GM18873 (cell line): ENCODE results near the gene MAP4K4.

Source experiments
- ATAC-seq: cut with Tn5 transposase; IDR thresholded peaks from one replicate; pipeline ENCODE4 v1.9.1; 2021; ENCODE audit warnings: mild to moderate bottlenecking, moderate library complexity, moderate number of reproducible peaks; ENCODE audit not compliant: unreplicated experiment, low FRiP score

Gene MAP4K4

GRCh38 chr2:101692041-101692440 lies 5.5 kb upstream of the MAP4K4 start:
- no peak for ATAC-seq

GRCh38 chr2:101692766-101693165 lies 4.7 kb upstream of the MAP4K4 start:
- no peak for ATAC-seq

GRCh38 chr2:101693991-101694588 lies 3.4 kb upstream of the MAP4K4 start:
- no peak for ATAC-seq

DNA sequence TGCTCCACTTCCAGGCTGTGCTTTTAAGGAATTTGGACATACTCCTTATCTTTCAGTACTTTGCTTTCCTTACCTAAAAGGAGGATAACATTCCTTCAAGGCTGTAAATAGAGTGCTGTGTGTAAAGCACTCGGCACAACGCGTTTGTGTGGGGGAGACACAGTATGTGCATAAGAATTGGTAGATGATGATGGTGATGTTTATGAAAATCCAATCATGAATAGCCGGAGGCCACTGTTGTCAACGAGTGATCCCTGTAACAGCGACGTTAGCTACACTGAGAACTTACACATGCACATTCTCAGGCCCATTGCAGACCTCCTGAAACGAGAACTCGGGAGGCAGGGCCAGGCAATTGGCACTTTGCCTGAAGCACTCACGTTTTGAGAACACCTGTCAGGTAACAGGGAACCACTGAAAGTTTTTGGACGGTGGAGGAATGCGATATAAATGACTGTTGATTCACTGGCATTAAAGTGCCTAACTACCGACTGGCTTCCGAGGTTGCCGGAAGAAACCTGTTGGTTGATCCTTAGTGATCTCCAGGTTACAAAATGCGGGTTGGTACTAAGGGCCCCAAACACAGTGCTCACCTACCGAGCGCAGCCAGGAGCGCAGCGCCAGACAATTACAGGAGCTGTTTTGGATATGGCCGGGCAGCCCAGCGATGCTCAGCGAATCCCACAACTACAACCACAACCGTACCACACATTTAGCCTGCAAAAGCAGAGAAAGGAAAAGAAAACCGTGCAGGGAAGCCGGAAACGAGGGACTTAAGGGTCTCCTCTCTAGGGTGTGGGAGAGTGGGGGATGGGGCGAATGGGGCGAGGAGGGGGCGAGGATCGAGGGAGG lies 1.0 kb upstream of the MAP4K4 start:
- ATAC-seq: no peak

DNA sequence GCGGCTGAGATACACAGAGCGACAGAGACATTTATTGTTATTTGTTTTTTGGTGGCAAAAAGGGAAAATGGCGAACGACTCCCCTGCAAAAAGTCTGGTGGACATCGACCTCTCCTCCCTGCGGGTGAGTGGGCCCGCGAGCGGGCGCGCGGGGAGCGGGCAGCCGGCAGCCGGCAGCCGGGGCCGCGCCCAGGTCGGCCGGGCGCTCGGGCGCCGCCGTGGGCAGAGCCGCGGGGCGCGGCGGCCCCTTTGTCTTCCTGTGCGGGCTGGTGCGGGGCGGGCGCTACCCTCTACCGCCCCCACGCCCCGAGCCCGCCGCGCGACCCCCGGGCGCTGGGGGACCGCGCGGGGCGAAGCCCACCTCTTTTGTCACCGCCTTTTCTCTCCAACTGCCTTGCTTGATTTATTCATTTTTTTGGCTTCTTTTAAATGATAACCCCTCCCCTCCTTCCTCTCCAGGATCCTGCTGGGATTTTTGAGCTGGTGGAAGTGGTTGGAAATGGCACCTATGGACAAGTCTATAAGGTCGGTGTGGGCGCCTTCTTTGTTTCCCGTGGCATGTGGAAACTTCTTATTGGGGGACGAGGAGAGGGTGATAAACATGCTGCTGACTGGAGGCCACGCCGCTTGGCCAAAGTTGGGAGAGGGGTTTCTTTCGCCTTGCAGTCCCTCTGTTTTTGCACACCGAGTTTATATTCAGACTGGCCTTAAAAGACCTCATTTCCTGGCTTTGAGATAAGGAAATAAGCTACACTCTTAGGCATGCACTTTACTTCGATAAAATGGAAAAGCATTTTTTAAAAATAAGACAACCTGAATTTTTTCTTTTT lies 722 bp downstream of the MAP4K4 start:
- no peak for ATAC-seq

DNA sequence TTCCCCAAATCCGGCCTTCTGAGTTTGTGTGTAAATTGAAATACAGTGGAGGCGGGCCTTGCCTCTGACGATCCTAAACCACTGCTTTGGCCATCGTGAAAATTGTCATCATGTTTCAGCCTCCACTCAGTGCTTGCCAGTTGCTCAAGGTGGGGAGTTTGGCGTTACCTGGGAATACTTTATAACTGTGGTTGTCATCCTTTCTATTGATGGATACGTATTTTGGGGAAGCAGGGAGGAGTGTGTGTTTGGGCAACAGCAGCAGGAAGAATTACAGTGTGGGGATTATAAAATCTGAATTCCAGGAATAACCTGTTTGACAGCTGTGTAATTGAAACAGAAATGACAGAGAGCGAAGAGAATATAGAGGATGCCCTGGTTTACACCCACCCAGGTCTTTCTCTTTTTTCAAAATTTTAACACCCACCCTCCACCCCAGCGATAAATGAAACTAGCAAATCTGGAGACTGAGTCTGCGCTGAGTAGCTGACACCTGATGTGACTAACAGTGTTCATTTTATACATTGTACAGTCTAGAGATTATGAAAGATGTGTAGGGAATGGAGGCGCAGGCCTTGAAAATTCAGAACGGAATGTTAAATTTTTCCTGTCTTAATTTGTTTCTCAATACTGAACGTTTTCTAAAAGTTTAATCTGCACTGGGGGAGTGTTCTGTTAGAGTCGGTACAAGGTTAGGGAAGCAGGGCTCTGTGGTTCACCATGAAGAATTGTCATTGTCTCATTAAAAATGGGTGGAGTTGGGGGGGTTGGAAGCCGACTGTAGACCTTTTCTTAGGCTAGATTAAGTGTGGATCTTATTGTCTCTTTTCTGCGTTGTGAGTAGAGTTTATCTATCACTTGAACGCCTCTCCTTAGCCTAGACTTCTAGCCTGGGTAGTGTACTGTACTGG lies 1.6 kb downstream of the MAP4K4 start:
- no peak for ATAC-seq

GRCh38 chr2:101699755-101700461 lies 2.4 kb downstream of the MAP4K4 start:
- ATAC-seq: no peak

DNA sequence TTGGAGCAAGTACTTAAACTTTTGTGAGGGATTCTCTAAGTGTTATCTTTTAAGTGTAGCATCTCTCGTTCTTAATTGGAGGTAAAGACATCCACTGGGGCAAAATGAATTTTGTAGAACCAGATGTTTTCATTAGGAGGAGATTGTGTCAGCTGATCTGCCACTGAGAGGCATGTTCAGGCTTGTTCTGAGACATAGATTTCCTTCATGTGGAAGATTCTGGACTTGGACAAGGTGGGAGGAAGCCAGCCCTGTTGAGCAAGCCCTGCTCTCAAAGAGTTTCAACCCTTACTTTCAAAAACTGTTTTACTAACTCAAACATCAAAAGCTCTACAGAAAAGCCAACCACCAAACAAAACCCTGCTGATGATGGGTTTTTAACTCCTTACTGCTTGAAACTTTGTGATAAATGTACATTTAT lies 6.5 kb downstream of the MAP4K4 start:
- no peak for ATAC-seq

- ATAC-seq: no peak
These were observed 7.5 kb downstream of the MAP4K4 start for GRCh38 chr2:101704816-101705578.

DNA sequence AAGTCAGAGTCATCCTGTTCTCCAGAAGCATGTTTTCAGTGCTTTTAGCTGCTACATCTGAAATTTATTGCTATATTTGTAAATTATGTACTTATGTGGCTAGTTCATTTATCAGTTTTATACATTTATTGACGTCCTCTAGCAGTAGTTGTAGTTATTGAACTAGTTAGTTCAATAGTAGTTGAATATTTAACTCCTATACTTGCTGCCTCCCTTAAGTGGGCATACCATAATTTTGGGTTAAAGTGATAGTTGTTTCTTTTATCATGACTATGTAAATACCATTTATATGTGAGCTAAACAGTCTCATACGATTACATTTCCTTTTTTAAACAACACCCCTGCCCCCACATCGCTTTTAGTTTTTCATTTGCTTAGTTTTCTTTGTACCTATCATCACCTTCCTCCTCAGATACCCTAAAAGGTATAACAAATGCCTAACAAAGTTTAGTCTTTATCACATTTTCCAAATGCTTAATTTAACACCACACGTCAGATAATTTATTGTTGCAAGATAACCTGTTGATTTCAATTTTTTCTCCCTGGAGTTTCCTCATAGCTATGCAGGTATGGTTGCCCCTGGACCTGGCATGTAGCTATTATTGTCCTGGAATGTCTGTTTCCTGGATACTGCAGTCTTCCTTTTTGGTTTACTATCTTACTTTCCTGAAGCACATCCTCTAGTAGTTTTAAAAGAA lies 8.8 kb downstream of the MAP4K4 start:
- no peak for ATAC-seq

- no peak for ATAC-seq
These were observed 9.3 kb downstream of the MAP4K4 start for GRCh38 chr2:101706819-101707177.

DNA sequence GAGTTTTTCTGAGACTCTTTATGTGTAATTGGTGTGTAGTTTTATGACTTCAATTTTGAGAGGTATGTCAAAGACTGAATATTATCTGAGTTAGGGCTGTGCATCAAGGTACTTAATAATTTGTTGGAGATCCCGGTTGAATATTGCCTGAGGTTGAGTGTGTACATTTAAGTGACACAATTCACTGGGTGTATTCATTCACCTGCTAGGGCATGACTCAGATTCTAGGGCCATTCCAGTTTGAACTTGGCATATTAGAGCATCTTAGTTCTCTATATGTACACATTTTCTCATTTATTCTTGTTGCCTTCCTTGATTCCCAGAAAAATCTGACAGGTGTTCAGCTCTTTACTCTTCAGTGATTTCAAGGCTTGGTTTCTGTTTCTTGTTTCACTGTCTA lies 12.5 kb downstream of the MAP4K4 start:
- no peak for ATAC-seq

- no peak for ATAC-seq
These were observed 13.2 kb downstream of the MAP4K4 start for GRCh38 chr2:101710471-101711318.

DNA sequence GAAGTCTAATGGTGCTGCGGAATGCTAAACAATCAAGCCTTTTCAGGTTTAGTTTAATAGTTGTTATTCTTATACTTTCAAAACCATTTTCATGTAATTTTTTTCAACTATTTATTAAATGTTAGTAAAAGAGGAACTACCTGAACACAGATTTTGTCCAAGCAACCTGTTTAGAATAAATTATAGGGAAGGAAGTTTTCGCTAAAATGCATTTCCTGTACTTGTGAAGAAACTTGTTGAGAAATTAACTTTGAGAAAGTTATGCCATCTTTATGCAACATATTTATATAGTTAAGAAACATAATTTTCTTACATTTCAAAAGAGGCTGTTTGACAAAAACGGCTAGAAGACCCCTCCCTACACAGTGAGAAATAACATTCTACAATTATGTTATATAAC lies 16.6 kb downstream of the MAP4K4 start:
- ATAC-seq: no peak

DNA sequence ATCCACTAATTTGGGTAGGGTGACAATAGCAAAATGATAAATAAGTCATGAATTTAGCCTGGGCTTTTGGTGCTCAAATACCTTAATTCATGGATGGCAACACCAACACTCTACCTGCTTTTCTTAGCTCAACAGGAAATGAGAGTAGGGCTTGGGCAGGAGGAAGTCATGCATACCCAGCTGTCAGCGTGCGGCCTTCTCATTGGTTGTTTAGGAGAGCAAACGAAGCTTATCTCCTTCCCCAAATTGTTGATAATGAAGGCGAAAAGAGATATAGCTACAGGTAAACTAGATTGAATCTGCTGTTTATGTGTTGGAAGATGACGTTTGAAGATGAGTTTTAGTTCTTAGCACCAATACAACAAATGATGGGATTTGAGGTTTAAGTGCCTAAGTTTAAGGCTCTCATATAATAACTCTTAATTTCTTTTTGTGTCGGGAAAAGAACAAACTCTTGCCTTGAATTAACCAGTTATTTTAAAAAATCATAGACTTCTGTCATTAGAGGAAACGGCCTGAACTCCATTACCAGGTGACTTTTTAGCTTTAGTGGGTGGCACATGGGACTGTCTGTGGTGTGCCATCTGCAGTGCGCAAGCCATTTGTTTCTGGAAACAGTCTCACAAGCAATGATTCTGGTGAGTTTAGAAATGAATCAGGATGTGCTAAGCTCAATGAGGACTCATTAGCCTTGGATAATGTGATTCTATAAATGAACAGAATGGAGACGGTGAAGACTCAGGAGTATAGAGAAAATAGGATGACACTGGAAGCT lies 19.8 kb downstream of the MAP4K4 start:
- no peak for ATAC-seq

DNA sequence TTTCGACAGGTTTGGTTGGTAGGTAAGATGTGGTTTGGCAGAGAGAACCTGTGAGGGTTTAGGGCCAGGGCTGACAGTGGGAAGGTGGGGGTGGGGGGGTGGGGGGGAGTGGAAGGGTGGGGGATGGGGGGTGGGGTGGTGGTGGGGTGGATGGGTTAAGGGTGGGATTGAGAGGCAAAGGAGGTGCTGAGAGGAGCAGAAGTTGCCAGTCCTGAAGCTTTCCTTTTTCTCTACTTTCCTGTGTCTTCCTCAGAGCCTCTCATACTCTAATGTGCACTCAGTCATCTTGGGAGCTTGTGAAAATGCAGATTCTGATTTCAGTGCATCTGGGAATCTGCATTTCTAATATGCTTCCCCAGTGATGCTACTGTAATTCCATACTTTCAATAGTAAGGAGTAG lies 21.0 kb downstream of the MAP4K4 start:
- no peak for ATAC-seq
